Activated CD4-positive, alpha-beta T cell treated with anti-CD3 and anti-CD28 coated beads, Interleukin-2, amount 50 U/mL, for 24 hours (primary cell): ENCODE results near the gene ZNF343.
"Not testable (repeated sequence)": the region's sequence is repeated elsewhere in the genome, so short reads cannot be mapped to it uniquely, and the experiment has no call there.

ENCODE experiments used
- DNase-seq, 2 donors: peaks; one replicate each; pipeline ENCODE4 v3.0.0-alpha.2; 2020; ENCODE audit warnings: low read depth in 1 of 2, low spot score in 1 of 2

The ZNF343 gene

DNA sequence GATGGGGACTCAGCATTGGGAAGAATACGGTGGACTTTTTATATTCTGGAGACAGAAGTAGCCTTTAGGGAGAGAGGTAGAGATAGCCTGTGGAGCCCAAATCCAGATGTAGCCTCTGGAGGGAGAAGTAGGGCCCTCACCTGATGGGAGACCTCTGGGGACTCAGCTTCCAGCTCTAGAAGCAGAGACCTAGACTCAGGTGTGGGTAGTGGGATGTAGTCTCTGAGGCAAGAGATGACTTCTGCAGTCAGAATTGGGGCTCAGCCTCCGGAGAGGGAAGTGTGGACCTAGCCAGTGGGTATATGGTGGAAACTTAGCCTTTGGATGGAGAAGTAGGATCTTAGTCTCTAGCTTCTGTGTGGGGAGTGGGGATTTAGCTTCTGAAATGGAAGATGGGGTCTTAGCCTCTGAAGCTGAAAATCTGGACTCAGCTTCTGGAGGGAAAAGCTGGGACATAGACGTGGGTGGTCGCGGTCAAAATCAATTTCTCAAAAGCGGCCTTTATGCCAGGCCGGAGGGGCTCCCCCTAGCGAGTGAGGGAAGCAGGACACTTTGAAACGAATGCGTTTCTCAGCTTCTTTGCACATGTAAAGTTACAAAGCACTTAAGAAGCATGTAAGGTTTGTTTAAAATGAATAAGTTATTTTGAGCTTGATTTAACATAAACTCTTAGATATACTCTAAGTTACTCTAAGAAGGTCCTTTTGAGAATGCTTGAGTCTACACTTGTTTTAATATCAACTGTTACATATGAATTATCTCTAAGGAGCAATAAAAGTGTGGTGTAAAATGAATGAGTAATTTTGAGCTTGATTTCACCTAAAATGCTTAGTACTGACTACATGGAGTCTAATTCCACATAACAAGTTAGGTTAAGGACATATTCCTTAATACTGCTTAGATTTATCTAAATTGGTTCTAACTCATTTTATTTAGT is 12.9 kb upstream of the ZNF343 start:
- DNase-seq = peak in 1 of 2 donors; percentile 32

DNA sequence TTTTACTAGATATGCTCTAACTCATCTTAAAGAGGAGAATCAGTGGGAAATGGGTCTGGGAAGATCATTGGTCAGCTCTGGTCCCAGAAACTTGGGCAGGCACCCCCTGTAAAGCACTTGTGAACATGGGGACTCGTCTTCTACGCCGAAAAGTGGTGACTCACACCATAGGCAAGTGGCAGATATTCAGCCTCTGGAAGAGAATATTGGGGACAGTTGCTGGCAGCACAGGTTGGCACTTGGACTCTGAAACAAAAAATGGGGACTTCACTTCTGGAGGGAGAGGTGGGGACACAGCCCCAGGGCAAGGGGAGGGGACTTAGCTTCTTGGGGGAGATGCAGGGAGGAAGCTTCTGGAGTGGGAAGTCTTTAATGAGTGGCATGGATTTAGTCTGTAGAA is 11.9 kb upstream of the ZNF343 start:
- DNase-seq = no peak

DNA sequence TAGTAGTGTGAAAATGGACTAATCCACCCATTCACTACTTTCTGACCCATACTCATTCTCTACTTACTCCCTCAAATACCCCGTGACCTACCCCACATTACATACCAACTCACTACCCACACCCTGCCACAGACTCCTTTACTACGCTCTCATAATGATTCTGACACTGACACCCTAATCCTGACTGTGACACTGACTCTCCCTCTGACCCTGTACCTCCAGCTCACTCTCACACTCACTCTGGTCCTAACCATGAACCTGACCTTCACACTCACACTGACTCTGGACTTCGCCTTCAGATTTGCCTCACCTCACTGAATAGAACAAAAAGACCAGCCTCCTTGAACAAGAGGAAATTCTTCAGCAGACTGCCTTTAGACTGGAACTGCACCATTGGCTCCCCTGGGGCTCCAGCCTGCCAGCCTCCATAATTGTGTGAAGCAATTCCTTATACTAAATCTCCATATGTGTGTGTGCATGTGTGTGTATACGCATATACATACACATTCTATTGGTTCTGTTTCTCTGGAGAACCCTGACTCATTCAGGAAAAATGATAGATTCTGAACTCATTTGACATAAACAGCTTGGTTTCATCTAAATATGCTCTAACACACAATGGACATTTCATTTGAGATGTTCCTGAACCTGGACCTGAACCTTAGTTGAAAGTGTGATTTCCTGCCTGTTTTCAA is 10.5 kb upstream of the ZNF343 start:
- no peak for DNase-seq

DNA sequence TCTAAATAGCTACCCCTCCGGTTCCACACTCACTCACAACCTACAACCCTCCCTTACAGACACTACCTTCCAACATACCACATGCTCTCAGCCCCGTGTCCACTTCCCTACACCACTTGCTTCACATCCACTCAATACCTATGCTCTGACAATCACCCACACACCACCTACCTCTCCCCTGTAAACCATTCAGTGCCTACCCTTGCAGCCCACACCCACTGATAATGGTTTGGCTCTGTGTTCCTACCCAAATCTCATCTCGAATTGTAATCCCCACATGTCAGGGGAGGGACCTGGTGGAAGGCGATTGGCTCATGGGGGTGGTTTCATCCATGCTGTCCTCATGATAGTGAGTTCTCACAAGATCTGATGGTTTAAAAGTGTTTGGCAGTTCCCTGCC is 9.8 kb upstream of the ZNF343 start:
- no peak for DNase-seq

DNA sequence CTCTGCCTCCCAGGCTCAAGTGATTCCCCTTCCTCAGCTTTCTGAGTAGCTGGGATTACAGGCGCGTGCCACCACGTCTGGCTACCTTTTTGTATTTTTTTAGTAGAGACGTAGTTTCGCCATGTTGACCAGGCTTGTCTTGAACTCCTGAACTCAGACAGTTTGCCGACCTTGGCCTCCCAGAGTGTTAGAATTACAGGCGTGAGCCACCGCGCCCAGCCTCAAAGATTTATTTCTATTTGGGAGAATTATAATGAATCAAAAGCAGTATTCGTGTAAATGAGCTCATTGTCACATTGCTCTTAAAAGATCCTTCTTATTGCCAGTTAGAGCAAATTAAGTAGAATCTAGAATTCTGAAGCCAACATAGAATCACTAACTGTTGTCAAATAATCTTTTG is 9.4 kb upstream of the ZNF343 start:
- no peak for DNase-seq

DNA sequence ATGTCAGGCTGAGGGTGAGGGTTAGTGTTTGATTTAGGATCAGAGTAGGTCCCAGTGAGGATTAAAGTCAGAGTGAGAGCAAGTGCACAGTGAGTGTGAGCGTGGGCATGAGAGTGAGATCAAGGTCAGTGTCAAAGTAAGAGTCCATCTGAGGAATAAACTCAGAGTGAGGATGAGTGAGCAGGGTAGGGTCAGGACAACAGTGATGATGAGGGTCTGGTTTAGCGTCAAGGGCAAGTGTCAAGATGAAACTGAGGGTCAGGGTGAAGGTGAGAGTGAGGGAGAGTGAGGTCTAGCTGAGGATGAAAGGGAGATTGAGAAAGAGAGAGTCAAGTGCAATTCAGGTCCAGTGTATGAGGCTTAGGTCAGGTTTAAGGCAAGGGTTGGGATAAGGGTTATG is 7.7 kb upstream of the ZNF343 start:
- DNase-seq = no peak

DNA sequence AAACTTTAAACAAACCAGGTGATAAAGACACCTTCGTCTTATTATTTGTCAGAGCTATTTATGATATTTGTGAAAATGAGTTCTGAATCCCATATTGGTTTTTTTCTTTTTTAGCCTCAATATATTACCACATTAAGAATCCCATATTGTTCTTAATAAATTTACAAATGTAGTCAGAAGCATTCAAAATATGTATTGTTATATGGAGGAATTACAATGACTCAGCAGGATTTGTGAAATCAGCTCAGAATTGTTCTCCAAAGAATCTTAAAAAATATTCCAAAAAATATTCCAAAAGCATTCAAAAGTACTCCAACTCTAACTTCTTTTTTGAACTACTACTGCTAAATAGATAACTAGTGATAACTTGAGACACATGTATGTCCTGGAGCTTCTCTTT is 6.5 kb upstream of the ZNF343 start:
- no peak for DNase-seq

DNA sequence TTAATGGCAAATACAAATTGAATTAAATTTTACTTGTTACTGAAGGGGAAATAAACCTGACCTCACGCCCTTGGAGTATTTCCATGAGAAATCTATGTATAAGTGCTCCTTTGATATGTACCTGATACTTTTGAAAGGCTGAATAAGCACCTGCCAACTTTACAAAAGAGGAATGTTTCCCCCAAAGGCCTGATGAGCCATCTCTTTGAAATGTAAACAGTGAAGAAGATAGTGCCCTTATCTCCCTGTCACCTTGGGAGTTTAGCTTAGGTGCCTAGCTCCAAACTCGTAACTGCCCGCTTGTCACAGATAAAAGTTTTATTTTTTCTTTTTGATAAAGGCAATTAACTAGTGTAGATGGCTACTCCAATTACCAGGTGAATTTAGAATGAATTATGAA is 1.1 kb upstream of the ZNF343 start:
- DNase-seq = no peak

DNA sequence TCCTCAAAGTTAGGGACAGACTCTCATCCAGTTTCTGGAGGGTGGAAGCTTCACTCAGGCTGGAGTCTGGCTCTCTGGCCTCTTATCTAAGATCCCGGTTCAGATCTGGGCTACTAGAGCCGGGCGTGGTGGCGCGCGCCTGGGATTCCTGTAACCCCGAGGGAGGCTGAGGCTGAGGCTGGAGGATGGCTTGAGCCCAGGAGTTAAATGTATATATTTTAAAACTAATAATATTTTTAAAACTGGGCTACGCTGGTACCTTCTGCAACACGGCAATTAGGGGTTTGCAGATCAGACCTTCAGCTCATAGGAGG is 710 bp upstream of the ZNF343 start:
- no peak for DNase-seq

DNA sequence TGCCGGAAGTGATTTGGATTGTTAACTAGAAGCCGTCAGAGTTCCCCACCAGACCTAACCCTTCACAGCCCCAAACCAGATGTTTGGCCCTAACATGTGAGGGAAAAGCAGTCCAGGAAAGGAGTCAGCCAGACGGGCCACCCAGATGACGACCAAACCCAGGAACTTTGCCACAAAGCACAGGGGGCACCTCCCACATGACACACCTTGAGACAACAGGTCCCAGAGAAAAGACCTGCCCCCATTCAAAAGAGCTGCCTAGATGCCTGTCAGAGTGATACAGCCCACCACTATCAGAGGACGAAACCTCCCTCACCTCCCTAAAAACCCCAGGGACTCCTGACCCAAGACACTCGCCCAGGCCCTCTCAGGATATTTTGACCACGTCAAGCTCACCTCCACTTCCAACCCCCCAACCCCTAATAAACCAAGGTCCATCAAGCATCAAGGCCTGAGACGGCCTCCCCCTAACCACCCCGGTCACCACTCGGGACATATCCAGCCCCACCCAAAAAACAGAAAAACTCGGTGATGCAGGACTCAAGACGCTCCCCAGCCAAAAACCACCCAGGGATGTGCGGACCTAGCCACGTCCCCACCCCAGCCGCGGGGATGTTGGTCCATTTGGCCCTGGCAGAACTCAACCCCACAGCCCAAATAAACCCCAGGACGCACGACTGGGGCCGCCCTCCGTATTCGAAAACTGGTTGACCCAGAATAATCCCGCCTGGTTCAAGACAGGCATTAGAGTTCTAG is 662 bp downstream of the ZNF343 start:
- DNase-seq = no peak

DNA sequence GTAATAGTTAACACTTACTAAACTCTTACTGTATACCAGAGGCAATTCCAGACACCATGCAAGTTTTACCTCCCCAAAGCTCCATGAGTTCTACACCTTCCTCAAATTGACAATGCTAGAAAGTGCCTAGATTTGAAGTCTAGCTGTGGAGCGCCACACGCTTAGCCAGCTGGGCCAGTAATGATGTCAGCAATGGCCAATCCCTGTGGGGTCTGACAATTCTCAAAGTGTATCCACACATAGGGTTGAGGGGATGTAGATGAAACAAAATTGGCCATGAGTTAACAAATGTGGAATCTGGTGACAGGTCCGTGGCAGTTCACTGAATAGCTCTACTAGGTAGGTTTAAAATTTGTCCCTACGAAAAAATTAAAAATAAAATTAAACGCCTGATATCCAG is 1.3 kb downstream of the ZNF343 start:
- no peak for DNase-seq

DNA sequence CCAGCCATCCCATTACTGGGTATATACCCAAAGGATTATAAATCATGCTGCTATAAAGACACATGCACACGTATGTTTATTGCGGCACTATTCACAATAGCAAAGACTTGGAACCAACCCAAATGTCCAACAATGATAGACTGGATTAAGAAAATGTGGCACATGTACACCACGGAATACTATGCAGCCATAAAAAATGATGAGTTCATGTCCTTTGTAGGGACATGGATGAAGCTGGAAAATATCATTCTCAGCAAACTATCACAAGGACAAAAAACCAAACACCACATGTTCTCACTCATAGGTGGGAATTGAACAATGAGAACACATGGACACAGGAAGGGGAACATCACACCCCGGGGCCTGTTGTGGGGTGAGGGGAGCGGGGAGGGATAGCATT is 2.3 kb downstream of the ZNF343 start:
- DNase-seq = not testable (repeated sequence)

DNA sequence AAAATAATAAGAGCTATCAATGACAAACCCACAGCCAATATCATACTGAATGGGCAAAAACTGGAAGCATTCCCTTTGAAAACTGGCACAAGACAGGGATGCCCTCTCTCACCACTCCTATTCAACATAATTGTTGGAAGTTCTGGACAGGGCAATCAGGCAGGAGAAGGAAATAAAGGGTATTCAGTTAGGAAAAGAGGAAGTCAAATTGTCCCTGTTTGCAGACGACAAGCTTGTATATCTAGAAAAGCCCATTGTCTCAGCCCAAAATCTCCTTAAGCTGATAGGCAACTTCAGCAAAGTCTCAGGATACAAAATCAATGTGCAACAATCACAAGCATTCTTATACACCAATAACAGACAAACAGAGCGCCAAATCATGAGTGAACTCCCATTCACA is 3.9 kb downstream of the ZNF343 start:
- not testable (repeated sequence) for DNase-seq

DNA sequence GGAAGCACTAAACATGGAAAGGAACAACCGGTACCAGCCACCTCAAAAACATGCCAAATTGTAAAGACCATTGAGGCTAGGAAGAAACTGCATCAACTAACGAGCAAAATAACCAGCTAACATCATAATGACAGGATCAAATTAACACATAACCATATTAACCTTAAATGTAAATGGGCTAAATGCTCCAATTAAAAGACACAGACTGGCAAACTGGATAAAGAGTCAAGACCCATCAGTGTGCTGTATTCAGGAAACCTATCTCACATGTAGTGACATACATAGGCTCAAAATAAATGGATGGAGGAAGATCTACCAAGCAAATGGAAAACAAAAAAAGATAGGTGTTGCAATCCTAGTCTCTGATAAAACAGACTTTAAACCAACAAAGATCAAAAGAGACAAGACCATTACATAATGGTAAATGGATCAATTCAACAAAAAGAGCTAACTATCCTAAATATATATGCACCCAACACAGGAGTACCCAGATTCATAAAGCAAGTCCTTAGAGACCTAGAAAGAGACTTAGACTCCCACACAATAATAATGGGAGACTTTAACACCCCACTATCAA is 5.8 kb downstream of the ZNF343 start:
- DNase-seq = not testable (repeated sequence)

DNA sequence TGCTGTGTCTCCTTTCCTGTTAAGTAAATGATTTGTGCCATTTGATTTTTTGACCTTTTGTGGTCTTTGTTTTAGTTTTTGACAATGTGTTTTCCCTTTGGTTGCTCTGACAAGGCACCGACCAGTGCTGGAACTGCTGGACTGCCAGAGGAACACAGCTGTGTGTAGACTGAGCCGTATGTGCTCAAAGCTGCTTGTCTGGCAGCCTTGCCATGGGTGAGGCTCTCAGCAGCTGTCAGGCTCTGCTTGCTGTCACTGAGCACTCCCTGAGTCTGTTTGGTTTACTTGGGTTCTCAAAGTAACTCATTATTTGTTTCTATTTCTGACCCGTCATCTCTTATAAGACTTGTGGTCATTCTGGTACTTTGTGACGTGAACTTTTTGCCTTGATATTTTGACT is 23.1 kb downstream of the ZNF343 start:
- no peak for DNase-seq

DNA sequence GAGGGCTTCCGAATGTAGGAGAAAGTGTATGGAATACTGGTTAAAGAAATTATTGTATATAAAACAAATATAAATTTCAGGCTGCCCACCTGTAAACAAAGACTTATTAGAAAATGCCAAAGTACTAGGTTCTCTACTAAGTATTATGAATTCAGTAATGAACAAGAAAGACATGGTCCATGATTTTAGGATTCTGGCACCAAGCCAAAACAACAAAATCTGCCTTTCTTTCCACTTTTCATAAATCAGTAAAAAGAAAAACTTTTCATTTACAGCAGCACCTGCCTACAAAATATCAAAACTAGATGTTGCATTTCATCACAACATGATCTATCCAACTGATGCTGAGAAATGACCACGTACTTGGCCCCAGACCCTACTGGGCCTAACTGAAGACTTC is 23.6 kb downstream of the ZNF343 start:
- DNase-seq = no peak

DNA sequence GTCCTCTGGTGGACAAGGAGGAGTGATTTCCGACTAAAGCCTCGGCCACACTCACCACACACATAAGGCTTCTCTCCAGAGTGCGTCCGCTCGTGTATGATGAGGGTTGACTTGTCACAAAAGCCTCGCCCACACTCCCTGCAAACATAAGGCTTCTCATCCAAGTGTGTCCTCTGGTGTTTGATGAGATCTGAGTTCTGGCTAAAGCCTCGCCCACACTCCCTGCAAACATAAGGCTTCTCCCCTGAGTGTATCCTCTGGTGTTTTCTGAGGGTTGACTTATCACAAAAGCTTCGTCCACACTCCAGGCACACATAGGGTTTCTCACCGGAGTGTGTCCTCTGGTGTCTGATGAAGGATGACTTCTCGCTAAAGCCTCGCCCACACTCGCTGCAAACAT is 25.2 kb downstream of the ZNF343 start:
- no peak for DNase-seq

DNA sequence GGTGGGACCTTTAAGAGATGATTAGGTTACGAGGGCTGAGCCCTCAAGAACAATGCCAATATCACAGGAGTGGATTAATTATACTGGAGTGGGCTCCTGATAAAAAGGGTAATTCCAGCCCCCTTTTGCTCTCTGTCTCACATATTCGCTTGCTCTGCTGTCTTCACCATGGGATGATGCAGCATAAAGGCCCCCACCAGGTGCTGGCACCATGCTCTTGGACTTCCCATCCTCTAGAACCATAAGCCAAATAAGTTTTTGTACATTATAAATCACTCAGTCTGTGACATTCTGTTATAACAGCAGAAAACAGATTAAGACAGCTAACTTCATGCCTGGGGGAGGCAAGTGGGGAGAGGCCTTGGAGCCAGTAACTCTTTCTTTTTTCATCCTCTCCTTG is 28.3 kb downstream of the ZNF343 start:
- no peak for DNase-seq

DNA sequence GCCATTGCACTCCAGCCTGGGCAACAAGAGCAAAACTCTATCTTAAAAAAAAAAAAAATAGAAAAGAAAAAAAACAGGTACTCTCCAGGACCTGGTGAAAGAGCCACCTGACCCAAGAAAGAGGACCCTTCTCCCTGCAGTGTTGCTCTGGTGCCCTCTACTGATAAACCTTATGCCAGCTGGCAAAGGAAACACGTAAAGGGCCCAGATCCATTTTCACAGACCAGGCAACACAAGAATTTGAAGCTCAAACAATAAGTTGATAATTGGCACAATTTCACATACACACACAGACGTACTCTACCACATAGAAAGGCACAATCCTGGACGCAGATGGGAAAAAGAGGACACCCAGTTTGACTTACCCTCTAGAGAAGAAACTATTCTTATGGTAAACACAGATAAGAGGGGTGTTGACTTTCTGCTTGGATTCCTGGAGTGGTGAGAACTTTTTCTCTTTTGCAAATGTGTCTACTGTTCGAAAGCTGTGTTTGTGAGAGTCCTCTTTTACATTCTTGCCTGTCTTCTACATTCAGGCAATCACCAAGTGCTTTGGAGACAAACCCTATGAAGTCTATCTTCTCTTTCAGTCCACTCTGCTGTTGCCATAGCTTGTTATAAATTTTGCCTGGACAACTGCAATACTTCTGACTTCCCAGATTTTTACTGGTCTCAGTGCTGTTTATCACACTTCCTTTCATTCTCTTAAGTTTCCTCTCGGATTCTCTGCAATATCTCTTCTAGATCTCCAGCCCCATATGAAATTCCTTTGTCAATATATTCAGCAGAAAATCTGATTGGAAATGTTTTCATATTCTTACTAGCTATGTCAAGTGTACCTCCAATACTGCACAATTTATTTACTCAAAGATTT is 31.7 kb downstream of the ZNF343 start:
- DNase-seq = no peak

DNA sequence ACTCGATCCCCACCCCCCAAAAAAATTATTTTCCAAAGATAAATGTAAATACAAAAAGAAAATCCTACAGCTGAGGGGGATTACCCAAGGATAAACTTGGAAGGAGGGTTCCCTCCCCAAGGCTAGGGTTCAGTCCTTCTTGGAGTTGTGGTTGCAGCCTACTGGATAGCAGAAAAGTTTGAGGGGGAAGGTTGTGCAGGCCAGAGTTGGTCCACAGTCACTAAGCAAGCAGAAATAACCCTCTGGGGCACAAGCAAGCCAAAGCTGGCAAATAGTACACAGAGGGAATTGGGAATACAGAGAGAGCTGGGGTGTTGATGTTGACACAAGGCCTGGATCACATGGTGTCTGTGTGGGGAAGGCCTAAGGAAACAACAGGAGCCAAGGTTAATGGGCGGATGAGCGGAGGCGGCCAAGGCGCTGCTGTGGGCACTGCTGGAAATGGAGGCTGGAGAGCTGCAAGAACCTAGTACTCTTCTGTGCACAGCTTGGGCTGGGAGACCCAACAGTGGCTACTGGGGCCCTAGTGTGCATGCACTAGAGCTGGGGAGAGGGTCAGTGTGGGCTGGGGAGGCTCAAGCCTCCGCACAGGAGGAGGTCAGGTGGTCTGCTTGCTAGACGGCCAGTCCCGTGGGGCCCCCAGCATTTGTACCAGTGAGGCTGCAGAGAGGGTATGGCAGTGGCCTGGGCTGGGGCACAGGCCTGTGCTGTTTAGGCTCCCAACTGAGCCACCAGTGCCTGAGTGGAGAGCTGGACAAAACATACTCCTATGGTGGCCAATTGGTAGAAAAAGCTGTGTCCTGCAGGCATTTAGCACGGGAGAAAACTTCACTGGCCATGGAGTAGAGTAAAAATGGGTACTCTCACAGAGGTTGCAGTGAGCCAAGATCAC is 32.6 kb downstream of the ZNF343 start:
- no peak for DNase-seq
